ENCODE data around the gene ANKRD10. TPM values are rescaled to one million over a fixed set of nuclear protein-coding genes. Genes with fewer than 3 reads are reported as not detected.

Gene ANKRD10
- total RNA-seq, 1 donor from 2014 or later, result 157 TPM

DNA sequence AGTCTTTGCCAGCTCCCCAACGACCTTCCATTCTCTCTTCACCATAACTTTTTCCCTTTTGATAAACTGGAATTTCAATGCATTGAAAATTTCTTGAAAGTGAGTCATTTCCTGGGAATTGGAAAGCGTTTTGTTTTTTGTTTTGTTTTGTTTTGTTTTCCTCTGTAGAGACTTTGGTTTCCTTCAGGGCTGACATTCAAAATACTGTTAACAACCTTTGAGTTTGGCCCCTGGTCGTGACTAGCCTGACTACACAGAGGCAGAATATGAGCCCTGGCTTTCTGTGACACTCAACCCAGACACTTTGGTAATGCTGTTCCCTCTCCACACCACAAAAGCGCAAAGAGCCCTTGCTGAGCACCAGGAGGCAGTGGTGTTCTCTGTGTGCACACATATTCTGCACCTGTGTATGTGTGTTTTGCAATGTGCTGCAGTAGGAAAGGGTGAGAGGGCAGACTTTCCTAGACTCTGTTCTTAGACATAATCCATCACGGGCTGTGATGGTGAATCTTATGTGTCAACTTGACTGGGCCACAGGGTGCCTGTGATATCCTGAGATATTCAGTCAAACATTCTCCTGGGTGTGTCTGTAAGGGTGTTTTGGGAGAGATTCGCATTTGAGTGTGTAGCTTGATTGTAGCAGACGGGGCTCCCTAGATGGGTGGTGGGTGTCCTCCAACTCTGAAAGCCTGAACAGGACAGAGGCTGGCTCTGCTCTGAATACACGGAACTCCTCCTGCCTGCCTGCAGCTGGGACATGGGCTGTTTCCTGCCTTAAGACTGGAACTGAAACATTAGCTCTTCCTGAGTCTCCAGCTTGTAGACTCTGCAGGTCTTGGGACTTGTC, 29.5 kb upstream of the ANKRD10 start:
- no peak overlapping the region for H3K4me3 Mint-ChIP-seq (ENCODE audit: unreplicated experiment)
- H3K4me1 ChIP-seq (ENCODE audit: insufficient read depth, low read length), result peaks cover 10% of the 10 kb centered on the region
- H3K9ac ChIP-seq (ENCODE audit: low read length), result no peak overlapping the region
- H3K4me2 ChIP-seq (ENCODE audit: low read length), result peak overlapping the region; percentile 17
- no peak overlapping the region for H2AFZ ChIP-seq (ENCODE audit: low read depth, low read length)
- no peaks in the 10 kb centered on the region for H3K79me2 ChIP-seq (ENCODE audit: insufficient read depth, low read length)
- DNase-seq (ENCODE audit: low read depth) (peak; percentile 37), FAIRE-seq (peak; percentile 26)
- peaks cover 6% of the 10 kb centered on the region for H3K27me3 Mint-ChIP-seq (ENCODE audit: low read depth, unreplicated experiment)
- H3K27ac ChIP-seq (ENCODE audit: low read depth, low read length), result no peak overlapping the region
- peaks cover 7% of the 10 kb centered on the region for H3K9me3 Mint-ChIP-seq (ENCODE audit: unreplicated experiment)
- no peak for TF ChIP-seq EZH2 (IDR thresholded peaks at IDR 0.05; ENCODE audit: insufficient read depth, low read length)
- TF ChIP-seq, protein P1, sequence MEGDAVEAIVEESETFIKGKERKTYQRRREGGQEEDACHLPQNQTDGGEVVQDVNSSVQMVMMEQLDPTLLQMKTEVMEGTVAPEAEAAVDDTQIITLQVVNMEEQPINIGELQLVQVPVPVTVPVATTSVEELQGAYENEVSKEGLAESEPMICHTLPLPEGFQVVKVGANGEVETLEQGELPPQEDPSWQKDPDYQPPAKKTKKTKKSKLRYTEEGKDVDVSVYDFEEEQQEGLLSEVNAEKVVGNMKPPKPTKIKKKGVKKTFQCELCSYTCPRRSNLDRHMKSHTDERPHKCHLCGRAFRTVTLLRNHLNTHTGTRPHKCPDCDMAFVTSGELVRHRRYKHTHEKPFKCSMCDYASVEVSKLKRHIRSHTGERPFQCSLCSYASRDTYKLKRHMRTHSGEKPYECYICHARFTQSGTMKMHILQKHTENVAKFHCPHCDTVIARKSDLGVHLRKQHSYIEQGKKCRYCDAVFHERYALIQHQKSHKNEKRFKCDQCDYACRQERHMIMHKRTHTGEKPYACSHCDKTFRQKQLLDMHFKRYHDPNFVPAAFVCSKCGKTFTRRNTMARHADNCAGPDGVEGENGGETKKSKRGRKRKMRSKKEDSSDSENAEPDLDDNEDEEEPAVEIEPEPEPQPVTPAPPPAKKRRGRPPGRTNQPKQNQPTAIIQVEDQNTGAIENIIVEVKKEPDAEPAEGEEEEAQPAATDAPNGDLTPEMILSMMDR (IDR thresholded peaks at IDR 0.05; ENCODE audit: insufficient read depth, low read depth, low read length), result peak; percentile 60
- no peaks in the 10 kb centered on the region for H3K9me3 ChIP-seq (ENCODE audit: insufficient read depth, low read depth, low read length)
- H3K36me3 ChIP-seq (ENCODE audit: insufficient read depth, low read length), result no peaks in the 10 kb centered on the region
- H3K27me3 ChIP-seq (ENCODE audit: insufficient read depth, low read length), result no peaks in the 10 kb centered on the region
- H3K4me3 ChIP-seq (ENCODE audit: insufficient read depth, low read depth, low read length), result no peak overlapping the region
- H4K20me1 ChIP-seq (ENCODE audit: insufficient read depth, low read length), result no peaks in the 10 kb centered on the region
- no peaks in the 10 kb centered on the region for H3K36me3 Mint-ChIP-seq (ENCODE audit: low read depth, unreplicated experiment)
- H3K27ac Mint-ChIP-seq (ENCODE audit: unreplicated experiment), result peak overlapping the region; percentile 35
- H3K4me1 Mint-ChIP-seq (ENCODE audit: low read depth, unreplicated experiment), result peaks cover 19% of the 10 kb centered on the region

DNA sequence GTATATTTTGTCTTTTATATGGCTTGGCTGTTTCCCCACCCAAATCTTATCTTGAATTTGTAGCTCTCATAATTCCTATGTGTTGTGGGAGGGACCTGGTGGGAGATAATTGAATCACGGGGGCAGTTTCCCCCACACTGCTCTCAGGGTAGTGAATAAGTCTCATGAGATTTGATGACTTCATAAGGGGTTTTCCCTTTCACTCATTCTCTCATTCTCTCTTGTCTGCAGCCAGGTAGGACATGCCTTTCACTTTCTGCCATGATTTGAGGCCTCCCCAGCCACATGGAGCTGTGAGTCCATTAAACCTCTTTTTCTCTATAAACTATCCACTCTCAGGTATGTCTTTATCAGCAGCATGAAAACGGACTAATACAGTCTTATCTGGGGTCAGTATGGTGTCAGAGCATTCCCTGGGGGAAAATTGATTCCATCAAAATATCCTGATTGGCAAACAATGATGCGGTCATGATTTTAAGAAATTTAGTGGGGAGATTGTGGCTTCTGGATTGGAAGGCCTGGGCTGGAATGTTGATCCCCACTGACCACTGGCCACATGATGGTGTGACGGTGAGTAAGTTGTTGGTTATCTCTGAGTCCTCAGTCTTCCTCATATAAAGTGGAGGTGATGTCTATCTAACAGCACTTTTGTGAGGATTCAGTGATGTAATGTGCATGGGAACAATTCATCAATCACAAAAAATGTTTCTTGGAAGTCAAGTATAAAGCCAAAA, 27.5 kb upstream of the ANKRD10 start:
- no peaks in the 10 kb centered on the region for H3K27me3 ChIP-seq (ENCODE audit: insufficient read depth, low read length)
- Mint-ChIP-seq H3K4me3 (ENCODE audit: unreplicated experiment) (no peak overlapping the region), H3K36me3 (ENCODE audit: low read depth, unreplicated experiment) (peaks cover 3% of the 10 kb centered on the region), H3K27ac (ENCODE audit: unreplicated experiment) (peak overlapping the region; percentile 19), H3K27me3 (ENCODE audit: low read depth, unreplicated experiment) (peaks cover 4% of the 10 kb centered on the region), H3K4me1 (ENCODE audit: low read depth, unreplicated experiment) (peaks cover 19% of the 10 kb centered on the region), H3K9me3 (ENCODE audit: unreplicated experiment) (peaks cover 8% of the 10 kb centered on the region)
- no peaks in the 10 kb centered on the region for H3K79me2 ChIP-seq (ENCODE audit: insufficient read depth, low read length)
- DNase-seq (ENCODE audit: low read depth) (peak; percentile 31), FAIRE-seq (peak; percentile 23)
- H3K4me2 ChIP-seq (ENCODE audit: low read length), result no peak overlapping the region
- no peaks in the 10 kb centered on the region for H4K20me1 ChIP-seq (ENCODE audit: insufficient read depth, low read length)
- no peak overlapping the region for H2AFZ ChIP-seq (ENCODE audit: low read depth, low read length)
- peaks cover 10% of the 10 kb centered on the region for H3K4me1 ChIP-seq (ENCODE audit: insufficient read depth, low read length)
- no peak overlapping the region for H3K9ac ChIP-seq (ENCODE audit: low read length)
- no peaks in the 10 kb centered on the region for H3K9me3 ChIP-seq (ENCODE audit: insufficient read depth, low read depth, low read length)
- H3K36me3 ChIP-seq (ENCODE audit: insufficient read depth, low read length), result no peaks in the 10 kb centered on the region
- H3K4me3 ChIP-seq (ENCODE audit: insufficient read depth, low read depth, low read length), result no peak overlapping the region
- H3K27ac ChIP-seq (ENCODE audit: low read depth, low read length), result peak overlapping the region; percentile 37
- TF ChIP-seq, protein P1 (IDR thresholded peaks at IDR 0.05; ENCODE audit: insufficient read depth, low read depth, low read length), result no peak
- TF ChIP-seq EZH2 (IDR thresholded peaks at IDR 0.05; ENCODE audit: insufficient read depth, low read length), result no peak
